DMS153 treated with DMSO at 0.1 percent for 48 hours (cell line): ENCODE results near the gene KCNA4.
"Not testable (repeated sequence)": the region's sequence is repeated elsewhere in the genome, so short reads cannot be mapped to it uniquely, and the experiment has no call there.

ENCODE experiments used
- DNase-seq: peaks from one replicate; lab custom pipeline; 2025; ENCODE audit not compliant: unreplicated experiment; lab: John Stamatoyannopoulos, UW

KCNA4 gene

DNA sequence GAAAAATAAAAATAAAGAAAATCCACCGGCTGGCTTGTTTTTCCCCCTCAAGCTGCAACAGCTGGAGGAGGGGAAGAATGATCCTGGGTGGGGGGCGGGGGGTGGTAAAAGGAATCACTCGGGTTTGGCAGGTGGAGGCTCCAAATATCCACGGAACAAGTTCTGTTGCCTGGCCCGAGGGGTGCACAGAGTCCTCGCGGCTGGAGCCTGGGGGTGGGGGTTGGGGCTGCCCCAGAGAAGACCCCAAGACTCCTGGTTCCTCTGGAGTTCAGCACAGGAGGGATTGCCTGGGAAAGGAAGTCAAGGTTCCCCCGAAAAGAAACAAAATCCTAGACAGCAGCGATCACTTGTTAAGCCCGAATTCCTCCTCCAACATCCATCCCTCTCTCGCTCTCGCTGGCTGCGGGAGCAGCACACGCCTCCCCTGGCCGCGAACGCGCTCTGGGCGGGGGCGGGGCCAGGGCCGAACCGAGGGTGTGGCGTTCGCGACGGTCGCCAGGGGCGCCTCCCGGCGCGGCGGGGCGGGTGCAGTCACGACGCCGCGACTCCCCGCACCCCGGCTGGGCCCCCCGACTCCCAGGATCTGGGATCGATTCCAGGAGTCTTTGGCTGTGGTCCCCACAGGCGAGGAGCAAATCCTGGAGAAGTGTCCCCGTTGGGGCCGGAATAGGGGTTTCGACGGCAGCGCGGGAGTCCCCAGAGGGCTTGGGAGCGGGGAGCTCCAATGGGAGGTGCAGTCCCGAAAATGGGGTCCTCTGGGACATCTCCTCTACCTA lies at the start of gene KCNA4:
KCNA4 (minus strand) TSS at position 443 of the 776 bp plus-strand sequence. CDS start 4,352 bp downstream, outside the sequence.
- DNase-seq, result no peak

DNA sequence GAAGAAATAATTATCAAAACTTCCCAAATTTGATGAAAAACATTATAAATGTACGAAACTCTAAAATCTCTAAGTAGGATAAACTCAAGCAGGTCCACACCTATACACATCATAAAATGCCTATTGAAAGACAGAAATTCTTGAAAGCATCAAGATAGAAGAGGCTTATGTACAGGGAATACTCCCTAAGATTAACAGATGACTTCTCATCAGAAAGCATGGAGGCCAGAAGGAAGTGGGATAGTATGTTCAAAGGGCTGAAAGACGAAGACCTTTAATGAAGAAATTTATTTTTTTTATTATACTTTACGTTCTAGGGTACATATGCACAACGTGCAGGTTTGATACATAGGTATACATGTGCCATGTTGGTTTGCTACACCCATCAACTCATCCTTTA lies 45.3 kb upstream of the KCNA4 start:
- no peak for DNase-seq

DNA sequence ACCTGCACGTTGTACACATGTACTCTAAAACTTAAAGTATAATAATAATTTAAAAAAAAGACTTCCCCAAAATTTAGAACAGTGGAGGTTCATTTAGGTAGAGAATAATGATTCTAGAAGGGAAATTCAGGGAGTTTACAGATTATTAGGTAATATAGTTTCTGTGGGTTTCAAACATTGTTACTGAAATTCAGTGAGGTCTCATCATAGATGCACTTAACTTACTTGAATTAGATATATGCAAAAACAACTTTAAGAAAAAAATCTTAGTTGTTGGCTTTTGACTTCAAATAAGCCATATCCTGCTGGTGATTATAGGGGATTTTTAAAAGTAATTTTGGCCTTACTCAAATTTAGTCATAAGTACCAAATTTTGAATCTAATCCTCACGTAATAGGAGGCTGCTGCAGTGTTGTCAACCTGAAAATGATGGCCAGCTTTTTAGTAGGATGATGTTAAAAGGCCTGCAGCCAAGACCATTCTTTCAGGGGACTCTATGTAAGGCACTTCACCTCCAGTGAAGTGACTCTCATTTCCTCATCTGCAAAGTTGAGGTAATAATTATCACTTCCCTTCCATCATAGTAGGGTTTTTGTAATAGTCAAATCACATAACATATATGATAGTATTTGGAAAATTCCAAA lies 42.5 kb upstream of the KCNA4 start:
- DNase-seq, result no peak

DNA sequence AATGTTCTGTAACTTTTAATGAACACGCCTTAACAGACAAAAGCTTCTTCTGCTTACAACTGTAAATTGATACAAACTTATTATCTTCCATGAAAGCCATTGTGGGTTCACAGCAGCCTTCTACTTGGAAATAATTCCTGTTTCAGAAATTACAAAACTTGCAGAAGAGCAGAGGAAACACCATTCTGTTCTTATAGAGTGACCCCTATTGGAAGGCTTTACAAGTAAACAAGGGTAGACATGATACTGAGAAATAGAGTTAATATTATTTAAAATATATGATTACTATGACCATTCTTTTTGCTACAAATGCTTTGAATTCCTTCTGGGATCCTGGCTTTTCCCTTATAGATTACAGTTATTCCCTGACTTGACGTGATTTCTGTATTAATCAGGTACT lies 32.4 kb upstream of the KCNA4 start:
- DNase-seq, result no peak

DNA sequence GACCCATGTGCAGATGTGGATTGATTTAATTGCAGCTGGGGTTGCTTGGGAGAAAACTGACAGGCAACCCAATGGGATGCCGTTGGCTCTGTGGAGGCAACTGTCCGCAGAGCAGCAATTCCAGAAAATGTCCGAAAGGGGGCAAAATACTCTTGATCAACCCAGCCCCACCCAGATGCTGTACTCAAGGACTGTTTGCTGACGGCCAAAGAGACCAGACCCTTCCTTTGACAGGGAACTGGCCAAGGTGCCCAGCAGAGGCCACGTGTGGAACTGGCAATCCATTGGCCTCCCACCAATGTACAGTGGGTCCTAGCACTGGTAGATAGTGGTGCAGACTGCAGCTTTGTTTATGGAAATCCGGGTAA lies 29.7 kb upstream of the KCNA4 start:
- DNase-seq, result no peak

DNA sequence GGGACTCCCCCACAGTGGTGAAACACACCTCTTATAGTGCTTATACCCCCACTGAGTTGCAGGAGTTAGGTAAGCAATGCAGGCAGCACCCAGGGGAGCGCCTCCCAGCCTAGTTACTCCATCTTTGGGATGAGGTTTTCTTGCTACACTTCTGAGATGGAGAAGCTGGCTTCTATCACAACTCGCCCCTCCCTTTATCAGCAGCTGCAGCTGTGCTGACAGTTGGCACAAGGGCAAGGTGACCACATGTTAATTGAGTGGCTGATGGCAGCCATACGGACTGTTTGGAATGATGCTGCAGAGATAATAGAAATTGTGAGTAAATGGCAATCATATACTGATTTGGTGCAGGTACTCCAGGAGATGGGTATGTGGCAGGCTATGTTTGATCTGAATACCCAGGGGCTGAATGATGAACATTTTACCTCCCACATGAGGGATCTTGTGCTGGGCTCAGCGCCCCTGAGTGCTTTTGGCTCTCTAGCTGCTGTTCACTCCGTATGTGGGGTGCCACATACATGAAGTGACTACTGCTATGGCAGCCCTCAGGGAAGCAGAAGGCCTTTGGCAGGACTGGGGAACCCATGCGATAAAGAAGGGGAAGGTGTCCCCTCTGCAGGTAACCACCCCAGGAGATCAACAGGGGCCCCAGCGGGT lies 29.2 kb upstream of the KCNA4 start:
- DNase-seq, result no peak

DNA sequence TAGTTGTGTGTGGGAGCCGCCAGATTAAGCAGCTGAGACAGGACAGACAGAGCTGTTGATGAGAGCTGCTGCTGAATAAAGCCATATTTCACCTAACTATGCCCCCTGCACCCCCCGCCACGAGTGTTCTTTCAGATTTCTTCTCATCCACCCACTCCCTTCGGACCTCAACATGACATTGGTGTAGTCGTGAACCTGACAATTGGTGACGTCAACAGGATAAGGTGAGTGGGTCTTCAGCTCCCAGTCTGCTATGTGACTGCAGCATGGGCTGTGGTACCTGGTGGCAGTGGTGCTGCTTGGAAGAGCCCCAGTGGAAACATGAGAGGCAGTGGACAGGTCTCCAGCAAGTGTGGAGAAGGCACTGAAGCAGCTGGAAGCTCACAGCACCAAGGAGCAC lies 28.3 kb upstream of the KCNA4 start:
- no peak for DNase-seq

DNA sequence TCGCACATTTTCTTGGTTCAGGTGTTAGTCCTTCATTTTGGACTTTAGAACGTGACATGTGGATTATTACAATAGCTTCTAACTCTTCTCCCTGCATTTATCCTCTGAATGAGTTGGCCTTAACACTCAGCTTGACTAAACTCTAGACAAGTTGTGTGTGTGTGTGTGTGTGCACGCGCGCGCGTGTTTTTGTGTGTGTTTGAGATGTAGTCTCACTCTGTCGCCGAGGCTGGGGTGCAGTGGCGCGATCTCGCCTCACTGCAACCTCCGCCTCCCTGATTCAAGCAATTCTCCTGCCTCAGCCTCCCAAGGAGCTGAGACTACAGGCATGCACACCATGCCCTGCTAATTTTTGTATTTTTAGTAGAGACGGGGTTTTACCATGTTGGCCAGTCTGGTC lies 24.3 kb upstream of the KCNA4 start:
- DNase-seq, result no peak

DNA sequence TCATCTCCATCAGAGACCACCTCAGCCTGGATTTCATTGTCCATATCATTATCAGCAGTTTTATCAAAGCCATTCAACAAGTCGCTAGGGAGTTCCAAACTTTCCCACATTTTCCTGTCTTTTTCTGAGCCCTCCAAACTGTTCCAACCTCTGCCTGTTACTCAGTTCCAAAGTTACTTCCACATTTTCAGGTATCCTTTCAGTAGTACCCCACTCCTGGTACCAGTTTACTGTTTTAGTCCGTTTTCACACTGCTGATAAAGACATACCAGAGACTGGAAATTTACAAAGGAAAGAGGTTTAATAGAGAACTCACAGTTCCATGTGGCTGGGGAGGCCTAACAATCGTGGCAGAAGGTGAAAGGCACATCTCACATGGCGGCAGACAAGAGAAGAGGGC lies 17.9 kb upstream of the KCNA4 start:
- DNase-seq, result not testable (repeated sequence)

DNA sequence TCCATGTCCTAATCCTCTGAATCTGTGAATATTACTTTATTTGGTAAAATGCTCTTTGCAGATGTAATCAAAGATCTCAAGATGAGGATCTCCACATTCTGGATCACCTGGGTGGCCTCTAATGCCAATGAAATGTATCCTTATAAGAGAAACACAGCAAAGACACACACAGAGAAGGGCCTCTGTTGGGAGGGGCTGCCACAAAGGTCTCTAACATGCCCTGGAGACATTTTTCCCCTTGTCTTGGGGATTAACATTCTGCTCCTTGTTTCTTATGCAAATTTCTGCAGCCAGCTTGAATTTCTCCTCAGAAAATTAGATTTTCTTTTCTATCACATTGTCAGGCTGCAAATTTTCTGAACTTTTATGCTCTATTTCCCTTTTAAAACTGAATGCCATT lies 17.3 kb upstream of the KCNA4 start:
- not testable (repeated sequence) for DNase-seq

DNA sequence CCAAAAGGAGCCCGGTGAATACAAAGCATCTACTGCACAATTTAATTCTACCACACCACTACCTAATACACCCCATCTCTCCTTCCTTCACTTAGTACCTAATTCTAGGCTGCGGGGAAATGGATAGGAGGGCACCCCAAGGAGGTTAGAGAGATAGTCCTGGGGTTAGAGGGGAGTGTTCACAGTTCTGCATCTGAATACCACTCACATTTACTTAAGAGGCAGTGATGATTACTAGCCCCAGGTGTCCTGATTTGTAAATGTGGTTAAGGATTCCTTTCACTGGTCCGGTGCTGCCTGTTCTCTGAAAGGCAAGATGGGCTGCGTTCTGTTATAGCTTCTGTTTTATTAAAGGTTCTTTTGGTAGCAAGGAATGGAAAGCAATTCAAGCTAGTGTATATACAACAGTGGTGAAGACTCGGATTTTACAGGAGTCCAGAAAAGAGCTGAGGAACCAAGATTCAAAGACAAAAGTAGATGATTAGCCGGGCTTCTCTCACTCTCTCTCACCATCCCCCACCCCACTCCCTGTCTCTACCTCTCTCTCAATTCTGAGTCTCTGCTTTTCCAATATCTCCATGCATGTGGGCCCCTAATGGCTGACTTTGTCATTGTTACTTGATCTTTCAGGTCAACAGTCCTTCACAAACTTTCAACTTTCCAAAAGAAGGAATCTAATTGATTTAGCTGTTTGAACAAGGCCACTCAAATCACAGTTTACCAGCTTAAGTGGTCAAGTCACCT lies 8.7 kb upstream of the KCNA4 start:
- DNase-seq, result no peak

DNA sequence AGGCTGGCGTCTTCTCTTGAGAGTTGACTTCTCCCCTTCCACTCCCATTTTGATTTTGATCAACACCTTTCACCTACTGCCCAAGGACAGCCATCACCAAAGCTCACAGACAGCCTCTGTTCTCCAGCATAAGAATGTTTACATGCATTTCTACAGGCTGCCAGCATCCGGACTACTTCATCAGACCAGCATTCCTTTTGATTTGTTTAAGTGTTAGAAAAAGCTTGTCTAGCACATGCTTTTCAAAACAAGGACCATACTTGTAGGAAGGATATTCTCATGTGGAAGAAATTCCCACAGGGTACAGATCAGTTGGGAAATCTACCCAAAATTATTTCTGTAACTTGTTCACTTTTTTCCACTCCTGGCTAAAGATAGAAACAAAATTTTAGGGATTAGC lies 6.2 kb upstream of the KCNA4 start:
- no peak for DNase-seq

DNA sequence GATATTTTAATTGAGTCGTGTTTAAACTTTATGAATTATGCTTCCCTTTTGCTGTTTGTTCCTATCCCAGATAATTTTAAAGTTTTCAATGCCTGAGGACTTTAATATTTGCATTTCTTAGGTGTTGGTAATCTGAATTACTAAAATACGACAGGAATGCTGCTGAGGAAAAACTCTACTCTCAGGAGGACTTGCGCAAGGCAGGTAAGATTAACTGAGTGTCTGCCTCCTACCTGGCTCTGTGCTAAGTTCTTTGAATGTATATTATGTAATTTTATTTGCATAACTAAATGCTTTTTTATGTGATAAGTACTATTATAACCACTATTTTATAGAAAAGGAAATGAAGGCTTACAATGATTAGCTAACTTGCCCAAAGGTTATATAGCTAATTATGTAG lies 2.7 kb upstream of the KCNA4 start:
- DNase-seq, result no peak

DNA sequence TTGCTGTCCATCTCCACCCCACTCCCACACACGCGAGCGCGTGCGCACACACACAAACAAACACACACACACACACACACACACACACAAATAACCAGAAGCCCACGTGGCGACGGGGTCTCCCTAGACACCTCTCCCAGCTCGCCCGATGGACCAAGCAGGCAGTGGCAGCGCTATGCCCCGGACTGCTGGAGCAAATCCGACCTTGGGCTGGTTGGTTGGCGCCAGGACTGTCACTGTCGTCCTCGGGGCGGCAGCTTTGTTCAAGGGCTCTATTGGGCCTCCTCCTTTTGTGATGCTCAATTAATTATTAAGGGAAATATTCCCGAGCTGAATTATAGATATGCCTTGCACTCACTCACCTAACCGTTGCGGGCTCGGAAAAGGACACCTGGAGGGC lies 1.7 kb upstream of the KCNA4 start:
- no peak for DNase-seq

DNA sequence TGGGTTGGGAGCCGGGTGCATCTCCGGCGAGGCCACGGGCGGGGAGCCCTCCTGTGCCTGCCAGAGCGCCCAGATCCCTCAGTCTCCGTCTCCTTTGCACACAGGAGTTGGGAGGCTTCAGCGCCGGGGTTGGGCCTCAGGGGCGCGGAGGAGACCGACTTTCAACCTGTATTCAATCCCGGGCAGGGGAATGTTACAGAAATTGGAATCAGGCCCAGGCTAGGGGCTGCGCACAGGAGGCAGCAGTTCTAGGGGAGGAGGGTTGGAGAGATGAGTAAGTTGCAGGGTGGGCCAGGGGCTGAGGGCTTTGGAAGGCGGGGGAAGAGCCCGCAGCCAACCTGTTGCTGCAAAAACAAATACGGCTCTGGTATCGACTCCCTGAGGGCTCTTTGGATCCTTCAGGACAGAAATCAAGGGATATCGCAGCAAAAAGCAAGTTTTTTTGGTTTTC lies 640 bp upstream of the KCNA4 start:
- no peak for DNase-seq

DNA sequence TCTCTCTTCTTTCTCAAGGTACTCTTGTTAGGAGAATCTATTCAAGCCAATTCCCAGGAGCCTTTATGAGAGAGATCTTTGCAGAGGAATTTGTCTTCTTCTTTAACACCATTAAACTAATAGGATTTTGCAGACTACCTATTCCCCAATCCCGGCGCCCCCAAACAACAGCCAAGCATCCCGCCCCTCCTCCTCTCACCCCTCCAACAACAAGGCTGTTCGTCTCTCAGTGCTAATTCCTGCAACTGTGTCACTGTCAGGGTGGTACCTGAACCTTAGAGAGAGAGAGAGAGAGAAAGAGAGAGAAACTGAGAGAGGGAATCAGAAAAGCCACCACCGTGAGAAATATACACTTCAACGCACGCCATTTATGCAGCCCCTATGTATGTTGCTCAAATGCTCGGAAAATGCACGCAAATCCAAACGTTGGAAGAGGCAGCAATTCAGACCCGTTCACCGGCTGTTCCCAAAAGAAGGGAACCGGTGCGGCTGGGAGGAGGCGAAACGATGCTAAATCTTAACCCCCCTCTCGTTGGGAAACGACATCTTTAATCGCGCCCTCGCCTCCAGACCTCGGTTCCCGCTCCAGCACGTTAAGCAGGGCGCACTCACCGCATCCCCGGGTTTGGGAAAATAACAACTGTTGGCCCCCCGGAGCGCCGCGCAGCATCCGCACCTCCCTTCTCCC lies 961 bp downstream of the KCNA4 start:
- no peak for DNase-seq

DNA sequence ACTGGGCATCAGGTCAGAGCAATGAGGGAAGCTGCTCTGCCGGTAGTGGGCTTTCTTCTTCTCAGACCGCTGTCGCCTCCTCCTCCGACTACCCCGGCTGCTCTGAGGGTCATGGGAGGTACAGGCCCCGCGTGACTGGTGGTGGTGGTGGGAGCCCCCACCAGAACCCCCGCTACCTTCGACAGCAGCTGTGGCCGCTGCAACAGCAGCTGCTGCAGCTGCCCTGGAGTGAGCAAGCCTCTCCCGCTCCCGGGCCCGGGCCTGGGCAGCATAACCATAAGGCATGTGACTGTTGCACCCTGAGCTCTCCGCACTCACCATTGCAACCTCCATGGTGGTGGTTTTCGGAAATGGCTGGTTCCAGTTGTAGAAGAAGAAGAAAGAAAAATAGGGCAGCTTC lies 4.5 kb downstream of the KCNA4 start:
- DNase-seq, result no peak

DNA sequence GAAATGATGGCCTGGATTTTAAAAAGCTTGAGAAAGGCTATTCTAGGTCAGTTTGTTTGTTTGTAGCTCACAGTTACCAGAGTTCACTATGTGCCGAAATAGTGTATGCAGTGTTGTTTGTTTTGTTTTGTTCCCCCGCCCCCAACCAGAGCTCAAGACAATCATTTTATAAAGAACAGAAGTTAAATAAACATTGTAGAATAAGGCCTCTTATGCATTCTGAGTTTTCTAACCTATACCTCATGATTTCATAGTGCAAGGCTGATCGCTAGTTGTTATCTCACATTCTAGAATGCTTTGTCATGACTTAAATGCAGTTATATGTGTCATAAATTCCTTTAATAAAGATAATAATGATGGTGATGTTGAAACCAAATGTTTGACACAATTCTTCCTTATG lies 7.8 kb downstream of the KCNA4 start:
- DNase-seq, result no peak

DNA sequence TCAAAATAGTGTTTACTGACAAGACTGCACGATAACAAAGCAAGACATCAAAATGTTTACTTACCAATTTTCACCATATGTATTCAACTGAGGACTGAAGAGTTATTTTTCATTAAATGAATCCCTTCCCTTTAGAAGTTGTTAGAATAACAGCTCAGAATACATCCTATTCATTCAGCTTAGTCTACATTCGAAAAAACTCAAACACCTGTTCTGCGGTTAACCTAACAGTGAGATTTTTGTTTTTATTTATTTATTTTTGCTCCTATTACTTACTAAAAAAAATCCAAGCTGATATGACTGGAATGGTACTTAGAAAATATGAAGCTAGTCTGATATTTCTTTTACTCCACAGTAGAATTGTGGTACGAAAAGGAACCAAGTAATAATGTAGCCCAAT lies 10.0 kb downstream of the KCNA4 start:
- no peak for DNase-seq

DNA sequence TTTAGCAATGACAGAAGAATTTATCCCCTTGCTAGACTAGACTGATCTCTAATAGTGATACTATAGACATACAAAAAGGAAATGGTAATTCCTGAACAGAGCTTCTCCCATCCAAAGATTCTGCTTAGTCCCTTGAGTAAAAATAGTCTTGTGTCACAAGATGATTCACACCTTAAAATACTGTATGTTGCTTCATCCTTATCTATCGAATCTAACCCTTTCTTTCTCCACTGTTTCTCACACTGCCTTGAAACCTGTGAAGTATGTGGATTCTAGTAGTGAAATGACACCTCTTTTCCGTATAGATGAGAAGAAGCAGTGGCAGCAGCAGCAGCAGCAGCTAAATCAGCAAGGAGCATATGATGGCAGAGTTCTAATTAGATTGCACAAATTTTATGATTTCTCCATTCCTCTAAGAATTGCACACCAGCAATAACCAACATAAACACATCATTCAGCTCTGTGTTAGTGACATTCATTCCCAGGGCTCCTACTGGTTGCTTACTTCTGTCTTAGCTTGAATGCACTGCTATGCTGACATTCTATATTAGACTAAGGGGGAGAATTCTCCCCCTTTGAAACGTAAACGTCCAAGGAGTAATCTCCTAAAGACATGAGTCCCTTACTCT lies 14.6 kb downstream of the KCNA4 start:
- no peak for DNase-seq
